Esophagus (tissue), 2 donors: Measurements from ENCODE around the gene CDH5. TPM values are rescaled to one million over a fixed set of nuclear protein-coding genes. Genes with fewer than 3 reads are reported as not detected.

ENCODE experiments used
- H3K27ac ChIP-seq, 2 donors: one replicate each; pipeline ENCODE4 v1.5.1; 2013; ENCODE audit warnings: low read depth in 2 of 2, mild to moderate bottlenecking in 2 of 2, inconsistent platforms in 1 of 2, low read length in 1 of 2, moderate library complexity in 1 of 2
- H3K27me3 ChIP-seq, 2 donors: one replicate each; pipeline ENCODE4 v1.6.1; 2013; ENCODE audit warnings: low read length in 2 of 2, control low read depth in 1 of 2, mild to moderate bottlenecking in 1 of 2; ENCODE audit not compliant: insufficient read depth in 2 of 2, control insufficient read depth in 1 of 2
- H3K36me3 ChIP-seq, 2 donors: one replicate each; pipeline ENCODE4 v1.6.1; 2013; ENCODE audit warnings: low read length in 1 of 2; ENCODE audit not compliant: control insufficient read depth in 2 of 2, insufficient read depth in 2 of 2
- H3K4me1 ChIP-seq, 2 donors: one replicate each; pipeline ENCODE4 v1.6.1; 2013; ENCODE audit warnings: low read length in 1 of 2; ENCODE audit not compliant: control insufficient read depth in 2 of 2, insufficient read depth in 2 of 2
- H3K4me3 ChIP-seq, 2 donors: one replicate each; pipeline ENCODE4 v1.5.1; 2013; ENCODE audit warnings: low read length in 2 of 2, mild to moderate bottlenecking in 2 of 2, low read depth in 1 of 2, moderate library complexity in 1 of 2
- H3K9me3 ChIP-seq, 2 donors: one replicate each; pipeline ENCODE4 v1.6.1; 2013; ENCODE audit warnings: mild to moderate bottlenecking in 2 of 2, low read depth in 1 of 2, low read length in 1 of 2, moderate library complexity in 1 of 2; ENCODE audit not compliant: control insufficient read depth in 2 of 2, insufficient read depth in 1 of 2
- WGBS, 2 donors: extraction: QIAGEN DNeasy Blood & Tissue Kit; methylation state at CpG; one replicate each; pipeline ENCODE4 v1.1.7; 2013; 5-methylcytosine and 5-hydroxymethylcytosine counted together
- polyA plus RNA-seq, 2 donors: library from polyadenylated mRNA; stranded (reverse); fragments of 200-250 nt; gene quantifications; one replicate each; pipeline ENCODE4 v1.2.3, GENCODE V29; 2013
- donor health status: healthy with polysubstance abuse.
- donor health status: Bipolar disorder and iron deficiency.

The CDH5 gene
- polyA plus RNA-seq, 2 donors: 2.8 to 5.7 TPM

DNA sequence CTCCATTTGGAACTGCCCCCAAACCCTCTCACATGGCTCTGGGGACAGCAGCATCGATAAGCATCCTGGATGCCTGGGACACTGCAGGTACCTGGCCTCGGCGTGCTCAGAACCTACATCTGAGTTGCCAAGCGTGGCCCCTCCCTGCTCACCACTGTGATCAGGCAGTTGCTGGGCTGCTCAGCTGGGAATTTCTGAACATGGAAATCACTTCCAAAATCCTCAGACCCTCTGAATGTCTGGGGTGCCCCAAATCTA, 6.3 kb downstream of the CDH5 start:
- Histone ChIP-seq H3K4me1 (no peaks in the 10 kb centered on the region), H3K4me3 (no peak overlapping the region), H3K36me3 (no peaks in the 10 kb centered on the region), H3K9me3 (no peaks in the 10 kb centered on the region), H3K27me3 (no peaks in the 10 kb centered on the region), H3K27ac (no peak overlapping the region)
- 83% methylated on average over 4 of the region's 4 CpGs for WGBS, 2 donors

DNA sequence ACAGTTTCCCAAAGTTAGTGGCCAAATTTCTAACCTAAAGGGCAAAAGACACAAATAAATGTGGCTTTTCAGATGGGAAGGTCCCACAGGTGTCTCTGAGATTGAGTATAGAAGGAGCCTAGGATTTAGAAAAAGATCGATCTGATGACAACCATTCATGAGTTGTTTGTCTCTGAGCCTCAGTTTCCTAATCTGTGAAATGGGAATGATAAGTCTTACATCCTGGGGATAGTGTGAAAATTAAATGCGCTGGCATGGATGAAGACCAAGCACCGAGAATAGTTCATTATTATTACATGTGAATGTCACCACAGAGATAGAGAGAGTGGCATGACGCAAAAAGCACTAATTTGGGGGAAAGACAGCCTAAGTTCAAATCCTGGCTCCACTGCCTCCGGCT, 7.2 kb downstream of the CDH5 start:
- Histone ChIP-seq H3K4me3 (no peak overlapping the region), H3K4me1 (no peaks in the 10 kb centered on the region), H3K36me3 (no peaks in the 10 kb centered on the region), H3K9me3 (no peaks in the 10 kb centered on the region), H3K27me3 (no peaks in the 10 kb centered on the region), H3K27ac (no peak overlapping the region)
- WGBS, 2 donors: 90 to 93% methylated on average over 5 of the region's 5 CpGs

DNA sequence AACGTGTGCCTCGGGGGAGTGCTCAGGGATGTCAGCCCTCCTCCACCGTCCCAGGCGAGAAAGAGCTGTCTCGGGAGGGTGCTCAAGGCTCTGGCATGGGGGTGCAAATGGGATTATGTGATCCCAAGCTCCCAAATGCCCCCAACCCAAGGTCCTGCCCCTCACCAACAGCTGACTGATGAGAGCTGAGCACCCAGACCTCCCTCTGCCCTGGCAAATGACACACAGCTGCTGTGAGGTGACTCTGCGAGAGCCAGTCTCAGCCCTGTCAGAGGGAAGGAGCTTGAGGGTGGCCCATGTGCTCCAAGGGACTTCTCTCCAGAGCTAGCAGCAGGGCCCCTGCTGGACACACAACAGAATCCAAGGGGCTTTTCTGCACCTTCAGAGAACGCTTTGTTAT, 7.7 kb downstream of the CDH5 start:
- no peaks in the 10 kb centered on the region for H3K27me3 ChIP-seq
- H3K36me3 ChIP-seq: no peaks in the 10 kb centered on the region
- no peak overlapping the region for H3K4me3 ChIP-seq
- 79 to 80% methylated on average over 7 of the region's 7 CpGs for WGBS, 2 donors
- no peak overlapping the region for H3K27ac ChIP-seq
- no peaks in the 10 kb centered on the region for H3K9me3 ChIP-seq
- H3K4me1 ChIP-seq: no peaks in the 10 kb centered on the region

DNA sequence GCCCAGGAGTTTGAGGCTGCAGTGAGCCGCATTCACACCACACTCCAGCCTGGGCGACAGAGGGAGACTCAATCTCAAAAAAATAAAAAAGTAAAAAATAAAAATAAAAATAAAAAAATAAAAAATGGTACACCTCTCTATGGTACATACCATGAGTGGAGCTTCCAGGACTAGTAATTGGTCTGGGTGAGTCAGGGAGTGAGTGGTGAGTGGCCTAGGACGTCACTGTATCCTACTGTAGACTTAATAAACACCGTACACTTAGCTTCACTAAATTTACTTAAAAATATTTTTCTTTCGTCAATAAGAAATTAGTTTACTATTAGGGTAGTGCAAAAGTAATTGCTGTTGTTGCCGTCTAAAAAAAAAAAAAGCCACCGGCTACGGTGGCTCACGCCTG, 9.0 kb downstream of the CDH5 start:
- H3K27ac ChIP-seq: no peak overlapping the region
- H3K36me3 ChIP-seq: no peaks in the 10 kb centered on the region
- no peaks in the 10 kb centered on the region for H3K9me3 ChIP-seq
- H3K4me3 ChIP-seq: no peak overlapping the region
- no peaks in the 10 kb centered on the region for H3K27me3 ChIP-seq
- H3K4me1 ChIP-seq: no peaks in the 10 kb centered on the region
- WGBS, 2 donors: 87 to 92% methylated on average over 9 of the region's 9 CpGs

DNA sequence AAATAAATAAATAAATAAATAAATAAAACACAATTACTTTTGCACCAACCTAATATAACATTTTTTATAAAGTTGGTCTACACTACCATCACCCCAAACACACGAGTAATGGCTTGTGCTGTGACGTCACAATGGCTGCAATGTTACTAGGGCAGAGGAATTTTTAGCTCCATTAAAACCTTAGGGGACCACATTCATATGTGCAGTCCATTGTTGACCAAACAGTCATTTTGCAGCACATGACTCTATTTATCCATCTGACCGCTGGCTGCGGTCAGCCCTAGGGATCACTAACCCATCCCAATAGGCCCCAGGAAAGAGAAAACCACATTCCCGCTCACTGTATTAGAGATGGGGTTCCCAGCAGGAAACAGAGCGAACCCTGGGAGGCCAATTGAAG, 9.6 kb downstream of the CDH5 start:
- no peaks in the 10 kb centered on the region for H3K27me3 ChIP-seq
- no peak overlapping the region for H3K4me3 ChIP-seq
- H3K4me1 ChIP-seq: no peaks in the 10 kb centered on the region
- WGBS, 2 donors: 85 to 90% methylated on average over 6 of the region's 6 CpGs
- no peak overlapping the region for H3K27ac ChIP-seq
- no peaks in the 10 kb centered on the region for H3K9me3 ChIP-seq
- no peaks in the 10 kb centered on the region for H3K36me3 ChIP-seq

DNA sequence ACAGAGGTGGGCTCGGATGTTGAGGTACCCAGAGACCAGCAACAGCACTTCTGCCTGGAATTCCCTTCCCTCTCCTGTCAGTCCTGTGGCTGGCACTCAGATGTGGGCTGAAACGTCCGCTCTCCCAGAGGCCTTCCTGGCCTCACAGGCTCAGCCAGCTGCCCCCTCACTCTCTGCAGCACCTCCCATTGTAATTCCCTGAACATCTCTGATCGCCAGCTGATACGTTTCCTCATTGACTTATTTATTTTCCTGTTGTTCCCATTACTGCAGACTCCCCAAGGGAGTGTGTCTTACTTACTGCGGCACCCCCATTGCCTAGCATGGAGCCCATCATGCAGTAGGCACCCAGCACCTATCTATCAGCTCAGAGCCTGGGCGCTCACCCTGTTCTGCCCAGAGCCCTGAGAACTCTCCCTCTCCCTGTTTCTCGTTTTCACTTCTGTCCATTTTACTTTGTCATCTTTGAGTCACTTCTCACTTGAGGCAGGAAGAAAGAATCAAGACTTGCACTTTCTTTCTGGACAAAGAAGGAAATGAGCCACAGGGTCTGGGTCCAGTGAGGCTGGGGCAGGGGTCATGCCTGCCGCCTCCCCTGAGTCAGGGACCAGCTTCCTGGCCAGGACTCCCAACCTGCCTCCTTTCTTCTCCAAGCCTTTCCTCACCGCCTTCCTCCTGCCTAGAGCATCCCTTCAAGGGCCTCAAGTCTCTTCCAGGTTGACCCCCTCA, 10.2 kb downstream of the CDH5 start:
- Histone ChIP-seq H3K27ac (no peak overlapping the region), H3K4me3 (no peak overlapping the region), H3K36me3 (no peaks in the 10 kb centered on the region), H3K27me3 (no peaks in the 10 kb centered on the region), H3K4me1 (no peaks in the 10 kb centered on the region), H3K9me3 (no peaks in the 10 kb centered on the region)
- 81 to 82% methylated on average over 10 of the region's 10 CpGs for WGBS, 2 donors

DNA sequence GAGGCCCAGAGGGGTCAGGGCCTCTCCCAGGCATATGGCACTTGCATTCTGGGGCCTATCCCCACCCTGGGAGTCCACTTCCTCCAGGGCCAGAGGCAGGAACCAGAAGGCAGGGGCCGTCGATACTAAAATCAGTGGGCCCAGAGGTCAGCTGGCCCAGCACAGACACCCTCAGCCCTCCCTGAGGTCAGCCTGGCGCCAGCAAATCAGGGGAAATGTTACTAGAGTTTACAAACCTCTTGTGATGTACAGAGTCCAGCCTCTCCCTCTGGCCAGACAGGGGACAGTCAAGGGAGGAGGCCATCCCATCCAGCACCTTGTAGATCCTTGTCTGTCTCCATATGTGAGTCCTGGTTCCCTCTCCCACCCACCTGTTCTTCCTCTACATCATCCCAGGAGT, 10.8 kb downstream of the CDH5 start:
- no peaks in the 10 kb centered on the region for H3K27me3 ChIP-seq
- H3K4me1 ChIP-seq: no peaks in the 10 kb centered on the region
- H3K9me3 ChIP-seq: no peaks in the 10 kb centered on the region
- 84 to 87% methylated on average over 3 of the region's 3 CpGs for WGBS, 2 donors
- no peak overlapping the region for H3K27ac ChIP-seq
- H3K4me3 ChIP-seq: no peak overlapping the region
- H3K36me3 ChIP-seq: no peaks in the 10 kb centered on the region

DNA sequence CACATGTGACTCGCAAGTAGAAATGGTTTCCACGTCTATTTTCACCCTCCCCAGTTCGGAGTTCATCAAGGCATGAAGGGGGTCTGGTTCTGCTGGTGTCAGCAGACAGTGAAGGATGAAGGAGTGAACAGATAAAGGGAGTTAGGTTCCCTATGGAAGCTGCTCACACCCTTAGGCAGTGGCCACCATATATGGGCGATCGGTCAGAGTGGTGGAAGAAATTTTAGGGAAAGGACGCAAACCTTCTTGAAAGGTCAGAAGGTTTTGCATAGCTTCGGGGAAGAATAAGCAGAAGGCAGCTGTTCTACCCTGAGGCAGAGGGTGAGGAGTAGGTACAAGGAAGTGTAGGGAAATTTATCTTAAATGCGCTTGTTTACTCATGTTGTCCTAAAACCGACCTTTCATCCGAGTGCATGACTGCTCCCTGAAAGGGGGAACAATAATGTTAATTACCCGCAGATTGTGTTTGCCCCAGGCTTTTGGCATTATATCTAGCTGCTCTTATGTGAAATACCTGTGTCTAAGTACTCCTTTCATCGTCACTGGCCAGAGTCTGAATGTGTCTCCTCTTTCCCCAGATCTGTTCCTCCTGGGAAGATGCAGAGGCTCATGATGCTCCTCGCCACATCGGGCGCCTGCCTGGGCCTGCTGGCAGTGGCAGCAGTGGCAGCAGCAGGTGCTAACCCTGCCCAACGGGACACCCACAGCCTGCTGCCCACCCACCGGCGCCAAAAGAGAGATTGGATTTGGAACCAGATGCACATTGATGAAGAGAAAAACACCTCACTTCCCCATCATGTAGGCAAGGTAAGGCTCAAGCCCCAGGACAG, 12.5 kb downstream of the CDH5 start:
- WGBS, 2 donors: 57 to 60% methylated on average over 18 of the region's 18 CpGs
- Histone ChIP-seq H3K36me3 (no peaks in the 10 kb centered on the region), H3K27ac (no peak overlapping the region), H3K27me3 (no peaks in the 10 kb centered on the region), H3K9me3 (no peaks in the 10 kb centered on the region), H3K4me1 (peaks cover 0 to 3% of the 10 kb centered on the region in 2 donors), H3K4me3 (no peak overlapping the region)

DNA sequence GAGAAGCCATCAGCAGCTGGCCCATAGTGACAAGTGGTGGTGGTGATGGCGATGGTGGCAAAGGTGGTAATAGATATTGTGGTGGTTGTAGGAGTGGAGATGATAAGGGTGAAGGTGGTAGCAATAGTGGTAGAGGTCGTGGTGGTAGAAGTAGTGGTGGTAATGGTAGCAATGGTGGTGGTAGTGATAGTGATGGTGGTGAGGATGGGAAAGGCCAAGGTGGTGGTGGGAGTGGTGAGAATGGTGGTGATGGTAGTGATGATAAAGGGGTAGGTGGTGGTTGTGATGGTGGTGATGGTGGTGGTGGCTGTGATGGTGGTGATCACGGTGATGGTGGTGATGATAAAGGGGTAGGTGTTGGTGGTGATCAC, 13.1 kb downstream of the CDH5 start:
- Histone ChIP-seq H3K4me1 (peaks cover 0 to 3% of the 10 kb centered on the region in 2 donors), H3K27ac (no peak overlapping the region), H3K36me3 (no peaks in the 10 kb centered on the region), H3K4me3 (no peak overlapping the region), H3K9me3 (no peaks in the 10 kb centered on the region), H3K27me3 (no peaks in the 10 kb centered on the region)
- WGBS, 2 donors: 82 to 93% methylated on average over 3 of the region's 3 CpGs

DNA sequence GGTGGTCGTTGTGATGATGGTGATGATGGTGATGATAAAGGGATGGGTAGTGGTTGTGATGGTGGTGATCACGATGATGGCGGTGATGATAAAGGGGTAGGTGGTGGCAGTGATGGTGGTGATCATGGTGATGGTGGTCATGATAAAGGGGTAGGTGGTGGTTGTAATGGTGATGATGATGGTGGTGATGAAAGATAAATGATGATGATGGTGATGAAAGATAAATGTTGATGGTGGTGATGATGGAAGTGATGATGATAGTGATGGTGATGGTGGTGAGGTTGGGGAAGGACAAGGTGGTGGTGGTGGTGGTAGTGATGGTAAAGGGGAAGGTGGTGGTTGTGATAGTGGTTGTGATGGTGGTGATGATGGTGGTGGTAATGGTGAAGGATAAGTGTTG, 13.9 kb downstream of the CDH5 start:
- 76 to 77% methylated on average over 3 of the region's 3 CpGs for WGBS, 2 donors
- no peak overlapping the region for H3K27ac ChIP-seq
- no peak overlapping the region for H3K4me3 ChIP-seq
- no peaks in the 10 kb centered on the region for H3K36me3 ChIP-seq
- no peaks in the 10 kb centered on the region for H3K9me3 ChIP-seq
- H3K27me3 ChIP-seq: no peaks in the 10 kb centered on the region
- peaks cover 0 to 3% of the 10 kb centered on the region in 2 donors for H3K4me1 ChIP-seq
